ENCODE measurements around the gene KRT9.
"Not testable (repeated sequence)": the region's sequence is repeated elsewhere in the genome, so short reads cannot be mapped to it uniquely, and the experiment has no call there.

The KRT9 gene

DNA sequence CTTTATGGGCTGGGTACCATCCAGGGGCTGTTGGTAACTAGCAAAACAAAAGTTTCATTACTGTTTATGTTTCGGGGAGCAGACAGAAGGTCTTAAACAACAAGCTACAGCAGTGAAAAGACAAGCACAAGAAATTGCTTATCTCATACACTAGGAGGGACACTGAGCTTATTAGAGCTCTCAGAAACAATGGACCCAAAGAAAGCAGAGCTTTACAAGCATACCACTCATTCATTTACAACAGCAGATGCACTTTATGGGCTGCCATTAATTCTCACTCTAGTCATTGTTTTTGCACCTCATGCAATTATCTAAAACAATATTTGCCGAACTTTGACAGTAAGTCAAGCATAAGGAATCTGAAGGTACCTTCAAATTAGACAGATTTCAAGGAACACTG lies 30.7 kb upstream of the KRT9 start:
- in situ Hi-C loops (cut with HindIII; ENCODE audit: low sequenced_read_pairs) = no loop called here

DNA sequence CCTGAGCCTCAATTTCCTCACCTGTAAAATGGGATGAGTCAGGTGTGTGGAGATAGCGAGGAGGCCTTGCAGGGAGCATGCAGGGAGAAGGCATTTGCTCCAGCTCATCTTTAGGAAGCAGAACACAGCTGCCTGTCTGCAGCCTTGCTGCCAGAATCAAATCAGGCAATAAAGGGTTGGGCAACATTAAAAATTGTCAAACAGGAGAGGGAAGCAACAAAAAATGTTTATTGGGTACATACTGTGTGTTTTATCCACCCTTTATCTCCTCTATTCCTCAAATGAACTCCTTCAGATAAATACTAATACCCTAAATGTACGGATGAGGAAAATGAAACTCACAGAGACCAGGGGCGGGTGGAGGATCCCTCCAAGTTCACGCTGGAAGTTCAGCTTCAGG lies 28.5 kb upstream of the KRT9 start:
- in situ Hi-C loops (cut with HindIII; ENCODE audit: low sequenced_read_pairs) = no loop called here

DNA sequence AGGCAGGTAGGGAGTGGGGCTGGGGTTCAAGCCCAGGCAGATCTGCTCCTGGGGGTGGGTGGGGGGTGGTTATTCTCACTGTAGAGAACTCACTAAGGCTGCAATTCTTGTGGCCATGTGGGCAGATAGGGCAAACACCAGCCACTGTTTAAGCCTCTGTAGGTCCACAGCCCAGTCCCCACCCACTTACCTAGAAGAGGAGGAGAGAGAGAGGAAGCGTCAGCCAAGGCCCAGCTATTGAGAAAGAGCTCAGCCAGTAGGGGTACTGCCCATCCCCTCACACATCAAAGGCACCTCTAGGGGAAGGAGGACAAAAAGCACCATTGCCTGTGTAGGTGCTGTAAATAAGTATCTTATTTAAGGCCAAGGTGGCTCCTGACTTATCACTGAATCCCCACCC lies 27.8 kb upstream of the KRT9 start:
- in situ Hi-C loops (cut with HindIII; ENCODE audit: low sequenced_read_pairs) = no loop called here

DNA sequence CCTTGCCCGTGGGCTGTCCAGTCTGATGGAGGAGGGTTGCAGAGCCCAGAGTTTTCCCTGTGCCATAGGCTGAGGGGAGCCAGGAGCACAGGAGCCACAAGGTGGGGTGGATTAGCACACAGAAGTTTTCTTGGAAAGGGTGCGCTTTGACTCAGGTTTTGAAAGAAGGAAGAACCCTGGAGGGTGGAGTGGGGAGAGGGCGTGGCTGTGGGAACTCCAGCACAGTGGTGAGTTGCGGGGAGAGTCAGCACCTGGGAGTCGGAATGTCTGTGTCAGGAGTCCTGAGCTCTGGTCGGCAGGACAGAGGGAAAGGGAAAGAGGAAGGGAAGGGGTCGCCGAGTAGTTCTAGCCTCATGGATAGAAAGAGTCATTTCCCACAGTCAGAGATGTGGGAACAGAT lies 23.7 kb upstream of the KRT9 start:
- in situ Hi-C loops (cut with HindIII; ENCODE audit: low sequenced_read_pairs) = no loop called here

DNA sequence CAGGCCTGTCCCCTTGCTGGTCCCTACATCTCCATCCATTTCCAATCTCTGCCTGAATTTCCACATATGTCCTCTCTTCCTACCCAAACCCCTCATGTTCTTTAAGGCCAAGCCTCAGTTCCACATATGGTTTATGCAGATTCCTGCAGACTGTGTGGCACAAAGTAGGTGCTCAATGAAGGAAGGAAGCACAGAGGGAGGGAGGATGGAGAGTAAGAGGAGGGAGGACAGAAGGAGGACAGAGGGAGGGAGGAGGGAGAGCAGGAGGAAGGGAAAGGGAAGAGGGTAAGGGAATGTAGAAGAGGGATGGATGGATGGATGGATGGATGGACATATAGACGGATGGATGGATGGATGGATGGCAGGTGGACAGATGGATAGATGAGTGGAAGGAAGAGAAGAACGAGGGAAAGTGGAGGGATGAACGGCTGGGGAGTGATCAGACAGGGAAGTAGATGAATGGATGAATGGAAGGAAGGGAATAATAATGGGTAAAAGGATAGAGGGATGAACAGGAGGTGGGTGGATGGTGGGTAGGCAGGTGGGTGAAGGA lies 22.6 kb upstream of the KRT9 start:
- in situ Hi-C loops (cut with HindIII; ENCODE audit: low sequenced_read_pairs) = no loop called here

DNA sequence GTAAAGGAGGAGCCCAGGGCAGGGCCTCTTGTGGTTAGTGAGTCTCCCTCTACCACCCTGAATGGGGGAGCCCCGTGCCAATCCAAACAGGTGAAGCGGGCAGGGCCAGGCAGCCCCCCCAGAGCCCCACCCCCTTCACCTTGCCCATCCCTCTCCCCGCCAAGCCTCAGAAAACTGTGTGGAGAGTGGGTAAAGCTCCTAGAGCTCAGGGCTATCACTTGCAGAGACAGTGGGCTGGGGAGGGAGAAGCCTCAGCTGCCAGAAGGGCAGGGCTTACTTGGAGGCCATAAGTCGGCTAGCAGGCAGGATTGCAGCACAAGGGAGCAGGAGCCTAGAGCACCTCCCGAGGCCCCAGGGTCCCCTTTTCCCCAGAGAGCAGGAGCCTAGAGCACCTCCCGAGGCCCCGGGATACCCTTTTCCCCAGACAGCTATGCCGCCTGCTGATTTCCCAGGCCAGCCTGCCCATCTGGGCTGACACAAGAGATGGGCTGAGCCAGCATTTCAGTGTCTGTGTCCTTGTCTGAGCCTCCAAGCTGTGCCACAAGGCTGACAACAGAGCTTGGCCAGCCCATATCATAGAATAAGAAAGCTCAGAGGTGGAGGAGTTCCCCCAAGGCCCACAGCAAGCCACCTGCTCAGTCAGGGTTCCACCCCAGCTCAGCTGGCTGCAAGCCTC lies 21.6 kb upstream of the KRT9 start:
- in situ Hi-C loops (cut with HindIII; ENCODE audit: low sequenced_read_pairs) = no loop called here

DNA sequence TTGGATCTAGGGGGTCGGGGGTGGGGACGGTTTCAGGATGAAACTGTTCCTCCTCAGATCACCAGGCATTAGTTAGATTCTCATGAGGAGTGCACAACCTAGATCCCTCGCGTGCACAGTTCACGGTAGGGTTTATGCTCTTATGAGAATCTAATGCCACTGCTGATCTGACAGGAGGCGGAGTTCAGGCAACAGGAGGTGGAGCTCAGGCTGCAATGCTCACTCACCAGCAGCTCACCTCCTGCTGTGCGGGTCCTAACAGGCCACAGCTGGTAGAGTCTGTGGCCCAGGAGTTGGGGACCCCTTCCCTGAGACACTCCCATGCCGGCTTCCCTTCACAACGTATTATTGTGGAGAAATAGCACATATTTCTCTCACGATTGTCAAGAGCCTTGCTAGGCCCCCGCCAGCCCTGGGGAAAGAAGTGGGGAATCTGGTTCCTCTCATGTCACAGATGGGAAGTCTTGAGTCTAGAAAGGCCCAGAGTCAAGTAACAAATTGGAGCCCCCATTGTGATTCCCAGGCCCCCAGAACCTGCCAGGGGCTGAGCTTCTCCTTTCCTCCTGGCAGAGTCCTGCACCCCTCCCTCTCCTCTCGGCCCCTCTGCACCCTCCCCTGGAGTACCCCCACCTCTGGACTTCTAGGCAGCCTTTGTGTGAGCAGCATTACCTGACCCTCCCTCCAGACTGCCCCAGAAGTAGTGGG lies 20.9 kb upstream of the KRT9 start:
- in situ Hi-C loops (cut with HindIII; ENCODE audit: low sequenced_read_pairs) = no loop called here

DNA sequence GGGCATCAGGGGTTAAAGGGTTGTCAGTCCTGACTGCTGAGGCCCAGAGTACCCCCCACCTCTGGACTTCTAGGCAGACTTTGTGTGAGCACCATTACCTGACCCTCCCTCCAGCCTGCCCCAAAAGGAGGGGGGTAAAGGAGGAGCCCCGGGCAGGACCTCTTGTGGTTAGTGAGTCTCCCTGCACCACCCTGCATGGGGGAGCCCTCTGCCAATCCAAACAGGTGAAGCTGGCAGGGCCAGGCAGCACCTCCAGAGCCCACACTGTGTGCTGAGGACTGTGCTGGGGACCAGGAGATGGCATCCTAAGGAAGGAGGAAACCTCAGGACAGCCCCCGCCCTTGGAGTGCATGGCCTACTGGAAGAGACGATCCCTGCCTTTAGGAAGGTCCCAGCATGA lies 17.4 kb upstream of the KRT9 start:
- in situ Hi-C loops (cut with HindIII; ENCODE audit: low sequenced_read_pairs) = no loop called here

DNA sequence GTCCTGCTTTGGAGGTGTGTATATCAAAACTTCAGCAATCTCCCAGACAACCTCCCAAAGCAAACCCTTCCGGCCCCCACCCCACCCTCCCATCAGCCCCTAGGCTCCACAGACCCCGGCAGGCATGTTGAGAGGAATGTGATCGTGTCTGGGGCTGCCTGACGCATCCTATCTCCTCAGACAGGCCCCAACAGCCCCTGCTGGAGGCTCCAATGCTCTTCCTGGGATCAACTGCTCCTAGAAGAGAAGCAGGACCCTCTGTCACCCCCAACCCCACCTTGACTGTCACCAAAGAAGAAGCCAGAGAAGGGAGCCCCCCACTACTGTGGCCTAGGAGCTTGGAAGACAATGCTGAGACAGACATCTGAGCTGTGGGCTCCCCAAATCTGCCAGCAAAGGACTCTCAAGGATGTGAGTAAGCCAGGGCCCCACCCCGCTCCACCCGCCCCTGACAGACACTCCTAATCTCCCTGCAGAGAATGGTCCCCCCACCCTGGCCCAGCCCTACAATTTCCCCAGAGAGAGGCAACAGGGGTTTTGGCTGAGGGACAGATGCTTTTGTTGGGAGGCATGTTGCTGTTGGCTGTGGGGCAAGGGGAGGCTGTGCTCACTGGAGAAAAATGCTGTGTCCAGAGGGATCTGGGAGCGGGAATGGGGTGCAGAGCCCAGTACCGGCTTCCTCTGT lies 16.4 kb upstream of the KRT9 start:
- in situ Hi-C loops (cut with HindIII; ENCODE audit: low sequenced_read_pairs) = no loop called here

DNA sequence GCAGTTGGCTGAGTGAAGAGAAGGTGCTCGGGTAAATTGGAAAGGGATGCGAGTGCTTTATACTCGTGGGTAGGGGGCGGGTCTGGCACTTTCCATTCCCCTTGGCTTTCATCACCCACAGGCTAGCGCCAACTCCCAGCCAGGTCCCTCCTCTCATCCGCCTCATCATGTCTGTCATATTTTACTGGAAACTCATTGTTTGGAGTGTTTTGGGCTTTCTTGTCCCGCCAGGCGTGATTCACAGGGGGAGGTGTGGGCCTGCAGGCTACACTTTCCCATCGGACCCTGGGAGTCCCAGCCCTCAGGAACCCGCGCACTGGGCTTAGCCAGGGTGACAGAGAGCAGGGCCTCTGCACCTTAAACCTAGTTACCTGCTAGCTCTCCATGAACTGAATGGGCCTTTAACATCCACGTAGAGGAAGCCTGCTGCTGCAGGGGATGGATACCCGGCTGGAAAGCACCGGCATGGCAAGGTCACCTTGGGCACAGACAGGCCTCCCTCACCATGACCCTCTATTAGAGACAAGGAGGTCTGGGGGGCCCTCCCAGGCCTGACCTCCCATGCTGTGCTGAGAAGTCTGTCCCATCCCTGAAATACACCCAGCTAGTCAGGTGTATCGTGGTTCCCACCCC lies 15.1 kb upstream of the KRT9 start, which contains the start of gene KRT14:
KRT14 (minus strand) TSS at position 33 of the 633 bp plus-strand sequence. CDS start 61 bp downstream, outside the sequence.
- in situ Hi-C loops (cut with HindIII; ENCODE audit: low sequenced_read_pairs) = no loop called here

DNA sequence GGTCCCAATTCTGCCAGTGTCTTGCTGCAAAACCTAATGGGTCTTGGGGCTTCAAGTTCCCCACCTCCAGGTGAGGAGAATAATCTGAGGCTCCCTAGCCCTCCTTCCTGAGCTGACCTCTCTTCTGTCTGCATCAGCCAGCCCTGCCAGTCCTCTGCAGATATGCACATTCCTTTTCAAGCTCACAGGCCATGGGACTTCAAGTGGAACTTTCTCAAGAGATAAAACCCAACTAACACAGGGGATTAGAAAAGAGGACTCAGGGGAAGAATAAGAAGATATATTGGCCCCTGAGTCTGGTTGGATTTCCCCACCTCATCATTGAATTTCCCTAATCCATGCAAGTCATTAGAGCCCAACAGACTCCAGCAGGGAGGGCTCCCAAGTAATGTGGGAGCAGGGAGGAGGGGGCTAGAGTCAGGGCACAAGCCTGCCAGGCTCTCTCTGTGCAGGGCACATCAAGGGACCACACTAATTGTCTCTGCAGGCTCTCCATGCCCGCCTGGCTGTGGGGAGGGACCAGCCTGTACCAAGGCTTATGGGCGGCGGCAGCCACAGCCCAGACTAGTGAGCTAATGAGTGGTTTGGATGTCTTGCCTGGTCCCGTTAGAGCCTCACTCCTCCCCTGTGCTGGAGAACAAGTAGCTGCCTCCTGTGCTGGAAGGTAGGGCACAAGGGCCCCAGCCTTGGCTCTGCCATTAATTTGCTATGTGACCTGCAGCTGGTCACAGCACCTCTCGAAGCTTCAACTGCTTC lies 13.6 kb upstream of the KRT9 start:
- in situ Hi-C loops (cut with HindIII; ENCODE audit: low sequenced_read_pairs) = no loop called here

DNA sequence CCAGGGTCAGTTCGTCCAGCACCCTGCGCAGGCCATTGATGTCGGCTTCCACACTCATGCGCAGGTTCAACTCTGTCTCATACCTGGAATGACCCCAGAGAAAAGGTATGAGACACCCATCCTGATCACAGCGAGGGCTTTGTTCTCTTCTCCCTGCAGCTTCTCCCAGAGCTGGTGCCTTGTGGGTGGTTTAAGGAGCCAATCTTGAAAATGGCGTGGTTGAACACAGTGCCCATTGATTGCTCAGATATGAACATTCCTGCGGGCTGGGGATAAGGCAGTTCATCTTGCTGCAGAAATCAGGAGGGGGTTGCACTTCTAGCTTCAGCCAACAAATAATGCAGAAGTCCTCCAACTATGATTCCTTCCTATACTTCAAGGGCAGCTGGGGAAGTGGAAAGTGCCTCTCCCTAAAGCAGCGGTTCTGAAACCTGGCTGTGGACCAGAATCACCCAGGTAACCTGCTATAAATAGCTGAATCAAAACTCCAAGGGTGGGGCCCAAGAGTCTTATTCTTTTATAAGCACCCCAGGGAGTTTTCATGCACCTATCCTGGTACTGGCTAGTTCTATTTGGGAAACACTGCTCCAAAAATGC lies 12.6 kb upstream of the KRT9 start:
- in situ Hi-C loops (cut with HindIII; ENCODE audit: low sequenced_read_pairs) = not testable (repeated sequence)

DNA sequence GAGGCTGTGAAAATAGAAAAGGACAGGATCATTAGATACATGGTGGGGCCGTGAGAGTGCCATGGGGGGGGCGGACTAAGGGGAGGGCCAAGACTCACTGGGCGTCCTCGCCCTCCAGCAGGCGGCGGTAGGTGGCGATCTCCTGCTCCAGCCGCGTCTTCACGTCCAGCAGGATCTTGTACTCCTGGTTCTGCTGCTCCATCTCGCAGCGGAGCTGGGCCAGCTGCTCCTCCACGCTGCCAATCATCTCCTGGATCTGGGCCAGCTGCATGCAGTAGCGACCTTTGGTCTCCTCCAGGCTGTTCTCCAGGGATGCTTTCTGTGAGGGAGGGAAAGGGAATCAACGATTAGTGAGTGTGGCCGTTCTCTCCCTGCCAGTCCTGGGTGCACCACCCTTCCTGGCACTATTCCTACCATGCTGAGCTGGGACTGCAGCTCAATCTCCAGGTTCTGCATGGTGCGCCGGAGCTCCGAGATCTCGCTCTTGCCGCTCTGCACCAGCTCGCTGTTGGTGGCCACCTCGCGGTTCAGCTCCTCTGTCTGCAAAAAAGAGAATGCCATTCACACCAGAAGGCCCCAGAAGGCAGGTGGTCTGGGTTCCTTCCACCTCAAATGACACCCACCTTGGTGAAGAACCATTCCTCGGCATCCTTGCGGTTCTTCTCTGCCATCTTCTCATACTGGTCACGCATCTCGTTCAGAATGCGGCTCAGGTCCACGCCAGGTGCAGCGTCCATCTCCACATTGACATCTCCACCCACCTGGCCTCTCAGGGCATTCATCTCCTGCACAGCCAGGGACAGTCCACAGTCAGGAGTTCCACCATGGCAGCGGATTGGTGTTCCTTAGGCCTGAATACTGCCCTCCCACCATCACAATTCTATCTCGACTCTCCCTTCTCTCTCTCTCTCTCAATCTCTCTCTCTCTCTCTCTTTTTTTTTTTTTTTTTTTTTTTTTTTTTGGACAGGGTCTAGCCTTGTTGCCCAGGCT lies 11.6 kb upstream of the KRT9 start:
- in situ Hi-C loops (cut with HindIII; ENCODE audit: low sequenced_read_pairs) = no loop called here

DNA sequence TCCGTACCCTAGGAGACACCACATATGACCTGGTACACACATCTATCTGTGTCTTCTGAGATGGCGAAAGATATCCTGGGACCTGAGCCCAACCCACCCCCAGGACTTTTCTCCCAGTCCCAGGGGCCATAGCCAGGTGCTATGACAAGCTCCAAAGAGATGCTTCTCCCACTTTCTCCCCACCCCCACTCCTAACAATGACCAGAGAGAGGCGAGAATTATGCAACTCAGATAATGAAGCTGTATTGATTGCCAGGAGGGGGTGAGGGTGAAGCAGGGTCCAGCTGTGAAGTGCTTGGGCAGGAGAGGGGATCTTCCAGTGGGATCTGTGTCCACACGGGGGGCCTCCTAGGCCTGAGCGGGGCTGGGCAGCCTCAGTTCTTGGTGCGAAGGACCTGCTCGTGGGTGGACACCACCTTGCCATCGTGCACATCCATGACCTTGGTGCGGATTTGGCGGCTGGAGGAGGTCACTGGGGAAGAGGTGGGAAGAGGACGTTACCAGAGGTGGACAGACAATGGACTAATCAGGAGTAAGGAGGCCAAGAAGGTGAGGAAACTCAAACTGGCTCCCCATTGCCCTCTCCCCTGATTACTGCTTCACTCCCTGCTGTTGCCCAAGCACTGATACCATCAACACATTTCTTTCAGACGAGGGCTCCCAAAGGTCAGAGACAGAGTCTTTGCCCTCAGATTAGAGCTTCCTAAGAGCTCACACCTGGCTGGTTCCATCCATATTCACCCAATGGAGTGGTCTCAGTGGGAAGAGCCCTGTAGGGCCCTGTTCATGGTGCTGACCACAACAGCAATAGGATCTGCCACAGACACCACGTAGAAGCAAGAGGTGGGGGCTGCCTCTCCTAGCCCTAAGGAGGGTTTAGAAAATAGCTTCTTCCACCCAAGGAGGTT lies 10.5 kb upstream of the KRT9 start:
- in situ Hi-C loops (cut with HindIII; ENCODE audit: low sequenced_read_pairs) = not testable (repeated sequence)

DNA sequence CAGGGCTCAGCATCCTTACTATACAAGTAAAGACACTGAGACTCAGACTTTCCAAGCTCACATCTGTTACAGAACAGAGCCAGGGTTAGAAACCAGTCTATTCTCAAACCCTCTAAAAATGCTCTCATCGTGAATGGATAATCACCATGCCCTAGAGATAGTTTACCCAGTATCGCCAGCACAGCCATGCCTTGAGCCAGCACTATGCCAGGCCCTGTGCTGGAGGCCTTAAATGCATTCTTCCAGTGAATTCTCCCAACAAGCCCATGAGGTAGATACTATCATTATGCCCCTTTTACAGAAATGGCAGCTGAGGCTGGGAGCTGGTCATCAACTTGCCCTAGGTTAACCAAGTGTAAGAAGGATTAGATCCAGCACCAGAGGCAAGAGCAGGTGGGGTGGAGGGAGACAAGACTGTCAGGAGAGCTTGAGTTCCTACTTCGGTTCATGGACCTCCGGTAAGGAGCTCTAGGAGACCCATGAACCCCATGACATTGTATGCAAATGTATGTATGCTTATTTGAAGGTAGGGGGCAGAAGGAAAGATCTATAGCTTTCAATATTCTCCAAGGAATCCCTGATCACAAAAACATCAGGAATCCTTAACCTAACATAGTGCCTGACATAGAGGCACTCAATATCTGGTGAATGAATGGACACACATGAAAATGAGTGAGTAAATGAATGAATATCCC lies 9.7 kb upstream of the KRT9 start:
- in situ Hi-C loops (cut with HindIII; ENCODE audit: low sequenced_read_pairs) = no loop called here

DNA sequence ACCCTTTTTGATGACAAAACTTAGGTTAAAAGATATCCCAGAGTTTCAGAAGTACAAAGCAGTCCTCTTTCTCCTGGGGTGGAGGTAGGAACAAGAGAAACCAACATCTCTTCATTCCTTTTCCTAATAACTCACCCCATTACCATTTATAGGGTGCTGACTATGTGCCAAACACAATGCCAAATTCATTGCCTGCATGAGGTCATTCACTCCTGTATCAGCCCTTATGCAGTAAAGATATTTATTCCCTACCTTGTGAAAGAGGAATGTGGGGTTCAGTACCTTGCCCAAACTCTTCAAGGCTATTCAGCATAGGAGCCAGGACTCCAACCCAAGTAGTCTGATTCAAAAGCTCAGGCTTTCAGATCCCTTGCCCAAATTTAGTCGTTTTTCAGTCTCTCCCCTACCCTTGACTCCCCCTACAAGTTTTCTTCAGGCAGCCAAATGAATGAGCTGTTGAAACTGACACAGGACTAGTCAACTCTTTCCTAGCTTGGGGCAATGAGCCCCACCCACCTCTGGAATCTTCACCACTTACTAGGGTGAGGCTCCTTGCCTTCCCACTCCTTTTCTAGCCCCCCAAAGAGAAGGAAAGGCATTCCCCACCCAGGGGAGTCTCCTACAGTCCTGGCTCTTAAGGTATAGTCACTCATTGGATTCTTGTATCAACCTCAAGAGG lies 9.0 kb upstream of the KRT9 start:
- in situ Hi-C loops (cut with HindIII; ENCODE audit: low sequenced_read_pairs) = no loop called here

DNA sequence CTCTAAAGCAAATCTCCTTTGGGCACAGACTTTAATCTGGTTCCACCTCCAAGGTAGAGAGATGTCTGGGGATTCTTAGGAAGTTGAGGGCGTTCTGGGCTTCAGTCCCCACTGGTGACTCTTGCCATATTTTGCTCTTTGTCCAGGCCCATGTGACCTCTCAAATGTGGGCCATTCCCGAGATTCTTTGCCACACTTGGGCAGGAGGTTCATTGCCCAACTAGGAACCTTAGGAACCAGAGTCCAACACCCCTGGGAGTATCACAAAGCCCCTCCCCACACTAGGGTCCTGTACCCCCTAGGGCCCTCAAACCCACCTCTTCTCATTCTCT lies 8.4 kb upstream of the KRT9 start:
- in situ Hi-C loops (cut with HindIII; ENCODE audit: low sequenced_read_pairs) = no loop called here
